HepG2 (cell line): Measurements from ENCODE around the gene ZNF419. TPM values are rescaled to one million over a fixed set of nuclear protein-coding genes. Genes with fewer than 3 reads are reported as not detected.

Experiments
- CAMTA2 ChIP-seq: sonication (generic); formaldehyde crosslinking; IDR thresholded peaks from 2 replicates; pipeline ENCODE4 v1.4.0; 2020; ENCODE audit warnings: mild to moderate bottlenecking, missing genetic modification reagents, borderline replicate concordance
- CBX2 ChIP-seq, 2 experiments: fragments of 200-600 bp in 1 of 2; sonication (generic); formaldehyde crosslinking in 1 of 2; IDR thresholded peaks; 2 replicates each; pipeline versions ENCODE4 v1.7.0 to v1.8.1; 2018 to 2022; ENCODE audit warnings: low read depth in 2 of 2, low read length in 1 of 2, mild to moderate bottlenecking in 1 of 2, missing genetic modification reagents in 1 of 2
- FOXP4 ChIP-seq: sonication (generic); formaldehyde crosslinking; IDR thresholded peaks from 2 replicates; pipeline ENCODE4 v1.4.0; 2020; ENCODE audit warnings: missing genetic modification reagents
- HBP1 ChIP-seq: IDR thresholded peaks from 2 replicates; pipeline ENCODE4 v1.6.1; 2016; ENCODE audit warnings: low read depth, control low read depth
- MAZ ChIP-seq, 2 experiments: sonication (generic) in 1 of 2; formaldehyde crosslinking in 1 of 2; IDR thresholded peaks; 2 replicates each; pipeline versions ENCODE4 v1.5.0 to v1.6.1; 2012 to 2020; ENCODE audit warnings: low read depth in 2 of 2, mild to moderate bottlenecking in 2 of 2, borderline replicate concordance in 1 of 2, improper control_type of control experiment in 1 of 2, low read length in 1 of 2, missing genetic modification reagents in 1 of 2, moderate library complexity in 1 of 2
- MED13 ChIP-seq: sonication (generic); formaldehyde crosslinking; IDR thresholded peaks from 2 replicates; pipeline ENCODE4 v1.5.0; 2020; ENCODE audit warnings: missing genetic modification reagents
- MEF2D ChIP-seq: sonication (generic); formaldehyde crosslinking; IDR thresholded peaks from 2 replicates; pipeline ENCODE4 v1.5.1; 2020; ENCODE audit warnings: mild to moderate bottlenecking, missing genetic modification reagents
- MLX ChIP-seq: IDR thresholded peaks from 2 replicates; pipeline ENCODE4 v1.6.1; 2016
- PCBP1 ChIP-seq: fragments of 200-400 bp; formaldehyde crosslinking; IDR thresholded peaks from 2 replicates; pipeline ENCODE4 v1.6.1; 2017; ENCODE audit warnings: mild to moderate bottlenecking, low read depth, low read length, borderline replicate concordance
- PTBP1 ChIP-seq: fragments of 200-400 bp; formaldehyde crosslinking; IDR thresholded peaks from 2 replicates; pipeline ENCODE4 v1.6.1; 2018; ENCODE audit warnings: low read length, low read depth; ENCODE audit not compliant: poor library complexity, severe bottlenecking
- SAFB2 ChIP-seq: sonication (generic); formaldehyde crosslinking; IDR thresholded peaks from 2 replicates; pipeline ENCODE4 v1.5.1; 2020; ENCODE audit warnings: missing genetic modification reagents, low read depth, mild to moderate bottlenecking, borderline replicate concordance
- SMAD1 ChIP-seq: sonication (generic); formaldehyde crosslinking; IDR thresholded peaks from 2 replicates; pipeline ENCODE4 v1.4.0; 2020; ENCODE audit warnings: missing genetic modification reagents, low read depth, mild to moderate bottlenecking, borderline replicate concordance
- THAP11 ChIP-seq: IDR thresholded peaks from 2 replicates; pipeline ENCODE4 v1.6.1; 2016; ENCODE audit warnings: missing biosample characterization, missing genetic modification reagents
- TMF1 ChIP-seq: sonication (generic); formaldehyde crosslinking; IDR thresholded peaks from 2 replicates; pipeline ENCODE4 v1.8.1; 2022; ENCODE audit warnings: low read depth, missing genetic modification reagents
- ZNF260 ChIP-seq: sonication (generic); formaldehyde crosslinking; IDR thresholded peaks from 2 replicates; pipeline ENCODE4 v1.4.0; 2020; ENCODE audit warnings: missing genetic modification reagents, low read depth, mild to moderate bottlenecking, borderline replicate concordance
- ZNF572 ChIP-seq: sonication (generic); formaldehyde crosslinking; IDR thresholded peaks from 2 replicates; pipeline ENCODE4 v1.5.1; 2020; ENCODE audit warnings: mild to moderate bottlenecking, missing genetic modification reagents
- ZNF598 ChIP-seq: sonication (generic); formaldehyde crosslinking; IDR thresholded peaks from 2 replicates; pipeline ENCODE4 v1.5.1; 2020; ENCODE audit warnings: mild to moderate bottlenecking, missing genetic modification reagents, borderline replicate concordance
- ZNF850 ChIP-seq: sonication (generic); formaldehyde crosslinking; conservative IDR thresholded peaks from 2 replicates; pipeline ENCODE4 v1.9.0; 2021; ENCODE audit warnings: mild to moderate bottlenecking, missing genetic modification reagents
- polyA plus RNA-seq, 8 experiments: library from polyadenylated mRNA; depleted of rRNA in 3 of 8; stranded (reverse) in 7 of 8; unstranded in 1 of 8; fragments of >200 nt; fragmentation: Illumina TruSeq in 4 of 8; extraction: Trizol in 4 of 8; gene quantifications; 2 replicates each; pipeline versions ENCODE4 v1.2.1 to v1.2.3, GENCODE V29; 2011 to 2016; ENCODE audit warnings: low read depth in 4 of 8, missing spikeins in 1 of 8, mixed read lengths in 1 of 8; ENCODE audit not compliant: insufficient read depth in 1 of 8
- total RNA-seq, 5 experiments: library from RNA; depleted of rRNA; stranded (reverse); fragments of >200 nt; fragmentation: Illumina TruSeq; extraction: Trizol; gene quantifications; 2 replicates each; pipeline ENCODE4 v1.2.3, GENCODE V29; 2016; ENCODE audit warnings: low read depth in 1 of 5
- TF ChIP-seq, protein P1 (sequence below): sonication (generic); formaldehyde crosslinking; IDR thresholded peaks from 2 replicates; pipeline ENCODE4 v1.5.1; 2020; ENCODE audit warnings: mild to moderate bottlenecking, missing genetic modification reagents, moderate library complexity

The ZNF419 gene
- total and polyA plus RNA-seq, 2 of the 13 experiments (the other 11 are each of a cell fraction or from before 2014, with no cell fraction given) = 8.5 to 8.8 TPM

- TF ChIP-seq FOXP4 (CRISPR knock-in tag) (no peak), ZNF598 (CRISPR knock-in tag) (peak; percentile 93; the same call in 1 of the 2 replicates), TMF1 (CRISPR knock-in tag) (0 out of 2 replicates have a peak, but pooled peaks have one; percentile 1), ZNF850 (CRISPR knock-in tag) (0 out of 2 replicates have a peak, but pooled peaks have one; percentile 34), PTBP1 (no peak), MAZ (IDR thresholded peaks at IDR 0.05; ENCODE audit: borderline replicate concordance, low read depth, low read length) (no peak), MAZ (CRISPR knock-in tag; IDR thresholded peaks at IDR 0.05; ENCODE audit: low read depth) (no peak), THAP11 (CRISPR knock-in tag) (peak; percentile 99), ZNF572 (CRISPR knock-in tag) (peak; percentile 43; the same call in 1 of the 2 replicates), MED13 (CRISPR knock-in tag) (no peak), PCBP1 (no peak), HBP1 (CRISPR knock-in tag) (peak; percentile 39; the same call in 1 of the 2 replicates), MLX (0 out of 2 replicates have a peak, but pooled peaks have one; percentile 36), SMAD1 (CRISPR knock-in tag) (peak; percentile 33; the same call in 1 of the 2 replicates), ZNF260 (CRISPR knock-in tag) (no peak), MEF2D (peak; percentile 60; the same call in 1 of the 2 replicates), CAMTA2 (CRISPR knock-in tag) (0 out of 2 replicates have a peak, but pooled peaks have one; percentile 81), CBX2 (IDR thresholded peaks at IDR 0.05; ENCODE audit: low read depth, low read length) (no peak), CBX2 (CRISPR knock-in tag; IDR thresholded peaks at IDR 0.05; ENCODE audit: low read depth) (no peak), SAFB2 (CRISPR knock-in tag) (no peak)
- TF ChIP-seq, protein P1, sequence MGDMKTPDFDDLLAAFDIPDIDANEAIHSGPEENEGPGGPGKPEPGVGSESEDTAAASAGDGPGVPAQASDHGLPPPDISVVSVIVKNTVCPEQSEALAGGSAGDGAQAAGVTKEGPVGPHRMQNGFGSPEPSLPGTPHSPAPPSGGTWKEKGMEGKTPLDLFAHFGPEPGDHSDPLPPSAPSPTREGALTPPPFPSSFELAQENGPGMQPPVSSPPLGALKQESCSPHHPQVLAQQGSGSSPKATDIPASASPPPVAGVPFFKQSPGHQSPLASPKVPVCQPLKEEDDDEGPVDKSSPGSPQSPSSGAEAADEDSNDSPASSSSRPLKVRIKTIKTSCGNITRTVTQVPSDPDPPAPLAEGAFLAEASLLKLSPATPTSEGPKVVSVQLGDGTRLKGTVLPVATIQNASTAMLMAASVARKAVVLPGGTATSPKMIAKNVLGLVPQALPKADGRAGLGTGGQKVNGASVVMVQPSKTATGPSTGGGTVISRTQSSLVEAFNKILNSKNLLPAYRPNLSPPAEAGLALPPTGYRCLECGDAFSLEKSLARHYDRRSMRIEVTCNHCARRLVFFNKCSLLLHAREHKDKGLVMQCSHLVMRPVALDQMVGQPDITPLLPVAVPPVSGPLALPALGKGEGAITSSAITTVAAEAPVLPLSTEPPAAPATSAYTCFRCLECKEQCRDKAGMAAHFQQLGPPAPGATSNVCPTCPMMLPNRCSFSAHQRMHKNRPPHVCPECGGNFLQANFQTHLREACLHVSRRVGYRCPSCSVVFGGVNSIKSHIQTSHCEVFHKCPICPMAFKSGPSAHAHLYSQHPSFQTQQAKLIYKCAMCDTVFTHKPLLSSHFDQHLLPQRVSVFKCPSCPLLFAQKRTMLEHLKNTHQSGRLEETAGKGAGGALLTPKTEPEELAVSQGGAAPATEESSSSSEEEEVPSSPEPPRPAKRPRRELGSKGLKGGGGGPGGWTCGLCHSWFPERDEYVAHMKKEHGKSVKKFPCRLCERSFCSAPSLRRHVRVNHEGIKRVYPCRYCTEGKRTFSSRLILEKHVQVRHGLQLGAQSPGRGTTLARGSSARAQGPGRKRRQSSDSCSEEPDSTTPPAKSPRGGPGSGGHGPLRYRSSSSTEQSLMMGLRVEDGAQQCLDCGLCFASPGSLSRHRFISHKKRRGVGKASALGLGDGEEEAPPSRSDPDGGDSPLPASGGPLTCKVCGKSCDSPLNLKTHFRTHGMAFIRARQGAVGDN (CRISPR knock-in tag) = peak; percentile 90
Observed at GRCh38 chr19:57477191-57478008, 10.2 kb upstream of the ZNF419 start, which contains the start of gene ZNF772 (continued).
